OCI-LY3 (cell line): ENCODE measurements around the gene MOCOS.

Source experiments
- H2AFZ ChIP-seq: fragments of 200-600, 300-600 bp; shearing (Covaris generic); 2 replicates; pipeline ENCODE4 v1.6.0; 2014; ENCODE audit warnings: antibody characterized with exemption, low read depth, low read length
- H3K27ac ChIP-seq: fragments of 200-600, 300-600 bp; sonication (generic); 2 replicates; pipeline ENCODE4 v1.5.1; 2014; ENCODE audit warnings: mild to moderate bottlenecking, low read length, moderate library complexity, mixed read lengths
- H3K27me3 ChIP-seq: fragments of 200-600, 300-600 bp; sonication (generic); 2 replicates; pipeline ENCODE4 v1.6.1; 2014; ENCODE audit warnings: low read depth, low read length, mixed read lengths
- H3K36me3 ChIP-seq: fragments of 200-600, 300-600 bp; sonication (generic); replicated peaks from 2 replicates; pipeline ENCODE3; 2014; ENCODE audit warnings: low read depth, low read length, mixed read lengths
- H3K4me1 ChIP-seq: fragments of 300-600, 200-600 bp; sonication (generic); 2 replicates; pipeline ENCODE4 v1.6.1; 2014; ENCODE audit warnings: low read length, mixed read lengths
- H3K4me2 ChIP-seq: fragments of 200-600, 300-600 bp; sonication (generic); 2 replicates; pipeline ENCODE4 v1.6.1; 2014; ENCODE audit warnings: low read length, mixed read lengths
- H3K4me3 ChIP-seq: fragments of 300-600, 200-600 bp; sonication (generic); 2 replicates; pipeline ENCODE4 v1.5.1; 2014; ENCODE audit warnings: antibody characterized with exemption, mild to moderate bottlenecking, low read length, moderate library complexity
- H3K79me2 ChIP-seq: fragments of 300-600, 200-600 bp; shearing (Covaris generic); 2 replicates; pipeline ENCODE4 v1.6.1; 2014; ENCODE audit warnings: mild to moderate bottlenecking, low read length, mixed read lengths
- H3K9ac ChIP-seq: fragments of 300-600, 200-600 bp; shearing (Covaris generic); 2 replicates; pipeline ENCODE4 v1.6.0; 2014; ENCODE audit warnings: mild to moderate bottlenecking, low read length, moderate library complexity
- H3K9me3 ChIP-seq: fragments of 200-600, 300-600 bp; shearing (Covaris generic); 2 replicates; pipeline ENCODE4 v1.6.1; 2014; ENCODE audit warnings: low read length, mixed read lengths; ENCODE audit not compliant: insufficient read depth
- H4K20me1 ChIP-seq: fragments of 200-600, 300-600 bp; sonication (generic); 2 replicates; pipeline ENCODE4 v1.6.1; 2016; ENCODE audit warnings: low read length, mixed read lengths; ENCODE audit not compliant: insufficient read depth
- CTCF ChIP-seq: fragments of 200-600, 300-600 bp; sonication (generic); IDR thresholded peaks from 2 replicates; pipeline ENCODE4 v1.5.1; 2014; ENCODE audit warnings: antibody characterized with exemption, low read length, low read depth
- EZH2phosphoT487 ChIP-seq: fragments of 200-600 bp; shearing (Covaris generic); IDR thresholded peaks from 2 replicates; pipeline ENCODE4 v1.6.1; 2018; ENCODE audit warnings: antibody characterized with exemption, mixed run types, low read depth

The MOCOS gene

GRCh38 chr18:36284671-36285295, 97.5 kb downstream of the MOCOS start:
- TF ChIP-seq EZH2phosphoT487 = no peak
- peak; percentile 90 for TF ChIP-seq CTCF
- Histone ChIP-seq H3K36me3 (no peaks in the 10 kb centered on the region), H3K9me3 (0 out of 2 replicates have a peak, but pooled peaks cover 5% of the 10 kb centered on the region), H3K27me3 (peaks cover 35% of the 10 kb centered on the region), H3K4me3 (no peak overlapping the region), H2AFZ (no peak overlapping the region), H4K20me1 (no peaks in the 10 kb centered on the region), H3K9ac (no peak overlapping the region), H3K79me2 (no peaks in the 10 kb centered on the region), H3K27ac (no peak overlapping the region), H3K4me2 (peak overlapping the region; percentile 17; the same call in 1 of the 2 replicates), H3K4me1 (0 out of 2 replicates have a peak, but pooled peaks cover 4% of the 10 kb centered on the region)

GRCh38 chr18:36287653-36288052, 100.4 kb downstream of the MOCOS start:
- Histone ChIP-seq H3K36me3 (no peaks in the 10 kb centered on the region), H3K79me2 (no peaks in the 10 kb centered on the region), H3K4me1 (0 out of 2 replicates have a peak, but pooled peaks cover 4% of the 10 kb centered on the region), H2AFZ (no peak overlapping the region), H3K4me3 (no peak overlapping the region), H3K4me2 (no peak overlapping the region), H4K20me1 (no peaks in the 10 kb centered on the region), H3K27me3 (0 out of 2 replicates have a peak, but pooled peaks cover 9% of the 10 kb centered on the region), H3K27ac (no peak overlapping the region), H3K9me3 (0 out of 2 replicates have a peak, but pooled peaks cover 5% of the 10 kb centered on the region), H3K9ac (no peak overlapping the region)
- TF ChIP-seq EZH2phosphoT487 (no peak), CTCF (no peak)

GRCh38 chr18:36288689-36289088, 101.4 kb downstream of the MOCOS start:
- Histone ChIP-seq H3K4me2 (no peak overlapping the region), H3K4me1 (0 out of 2 replicates have a peak, but pooled peaks cover 4% of the 10 kb centered on the region), H3K27ac (no peak overlapping the region), H3K79me2 (no peaks in the 10 kb centered on the region), H3K4me3 (no peak overlapping the region), H2AFZ (no peak overlapping the region), H3K9me3 (0 out of 2 replicates have a peak, but pooled peaks cover 5% of the 10 kb centered on the region), H4K20me1 (no peaks in the 10 kb centered on the region), H3K9ac (no peak overlapping the region), H3K27me3 (peaks cover 9% of the 10 kb centered on the region; the same call in 1 of the 2 replicates), H3K36me3 (no peaks in the 10 kb centered on the region)
- TF ChIP-seq CTCF (no peak), EZH2phosphoT487 (no peak)

GRCh38 chr18:36294031-36294430, 106.7 kb downstream of the MOCOS start:
- no peaks in the 10 kb centered on the region for H4K20me1 ChIP-seq
- H3K4me3 ChIP-seq = no peak overlapping the region
- 0 out of 2 replicates have a peak, but pooled peaks cover under 1% of the 10 kb centered on the region for H3K9me3 ChIP-seq
- no peak overlapping the region for H3K9ac ChIP-seq
- no peaks in the 10 kb centered on the region for H3K79me2 ChIP-seq
- H3K27me3 ChIP-seq = peaks cover 25% of the 10 kb centered on the region
- TF ChIP-seq CTCF (no peak), EZH2phosphoT487 (no peak)
- no peak overlapping the region for H2AFZ ChIP-seq
- H3K36me3 ChIP-seq = no peaks in the 10 kb centered on the region
- no peak overlapping the region for H3K27ac ChIP-seq
- H3K4me1 ChIP-seq = no peaks in the 10 kb centered on the region
- H3K4me2 ChIP-seq = no peak overlapping the region
